T-helper 2 cell treated with Interferon-gamma antibody and Interleukin-4, amounts not matched to agents 5 μg/mL and 100 μg/mL, for 36 hours (primary cell): Measurements from ENCODE around the gene PLA1A.
A peak's percentile ranks its signal among the peaks of the same experiment; 100 is the strongest.
"Not testable (repeated sequence)": the region's sequence is repeated elsewhere in the genome, so short reads cannot be mapped to it uniquely, and the experiment has no call there.

Experiments used
- DNase-seq: peaks from one replicate; pipeline ENCODE4 v3.0.0; 2021; ENCODE audit warnings: low spot score
- H3K27ac Mint-ChIP-seq: one replicate; pipeline ENCODE4 v1.8.0; 2021; ENCODE audit warnings: mild to moderate bottlenecking, mixed read lengths
- H3K27me3 Mint-ChIP-seq: one replicate; pipeline ENCODE4 v1.8.0; 2021; ENCODE audit warnings: low read depth, mixed read lengths
- H3K36me3 Mint-ChIP-seq: one replicate; pipeline ENCODE4 v1.8.0; 2021; ENCODE audit warnings: low read depth, mixed read lengths
- H3K4me1 Mint-ChIP-seq: one replicate; pipeline ENCODE4 v1.8.0; 2021; ENCODE audit warnings: low read depth, mixed read lengths
- H3K4me3 Mint-ChIP-seq: one replicate; pipeline ENCODE4 v1.8.0; 2022; ENCODE audit warnings: mild to moderate bottlenecking, moderate library complexity, mixed read lengths
- H3K9me3 Mint-ChIP-seq: one replicate; pipeline ENCODE4 v1.8.0; 2021; ENCODE audit warnings: mixed read lengths

PLA1A gene

DNA sequence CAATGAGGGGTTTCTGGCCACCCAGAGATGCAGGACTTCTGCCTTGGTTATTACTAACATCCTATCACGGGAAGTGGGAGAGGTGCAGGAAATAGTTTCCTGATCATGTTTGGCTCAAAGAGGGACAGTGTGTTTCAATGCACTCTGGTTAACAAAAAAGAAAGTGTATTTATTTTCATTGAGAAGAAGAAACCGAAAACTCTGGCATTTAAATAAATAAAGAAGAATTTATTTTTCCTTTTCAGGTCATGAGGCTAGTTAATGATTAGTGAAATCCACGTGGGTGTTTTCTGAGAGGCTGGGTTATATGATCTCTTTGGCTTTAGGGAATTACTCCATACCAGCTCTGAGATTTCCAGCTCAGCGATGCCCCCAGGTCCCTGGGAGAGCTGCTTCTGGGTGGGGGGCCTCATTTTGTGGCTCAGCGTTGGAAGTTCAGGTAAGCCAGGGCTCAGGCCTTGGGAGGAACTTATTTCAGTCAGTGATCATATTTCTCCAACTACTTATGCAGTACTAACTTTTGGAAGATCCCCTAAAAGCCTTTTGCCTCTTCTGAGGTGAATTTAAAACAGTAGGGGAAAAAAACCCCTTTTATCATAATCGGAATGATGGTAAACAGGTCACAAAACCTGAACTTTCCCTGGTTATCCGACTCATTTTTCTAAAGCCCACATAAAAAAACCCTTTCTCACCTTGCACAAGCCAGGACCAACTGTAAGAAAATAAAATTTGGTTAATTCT is at the start of gene PLA1A:
TSS of gene PLA1A (plus strand) at position 338 of the 741 bp plus-strand sequence. CDS start at position 367, 29 bp downstream.
- H3K4me1 Mint-ChIP-seq: peaks cover 14% of the 10 kb centered on the region
- H3K9me3 Mint-ChIP-seq: no peaks in the 10 kb centered on the region
- H3K27me3 Mint-ChIP-seq: peaks cover 2% of the 10 kb centered on the region
- no peak within 1 kb of the TSS for H3K27ac Mint-ChIP-seq
- no peak for DNase-seq
- no peaks in the 10 kb centered on the region for H3K36me3 Mint-ChIP-seq
- H3K4me3 Mint-ChIP-seq: no peak within 1 kb of the TSS

- Mint-ChIP-seq H3K36me3 (peaks cover 3% of the 10 kb centered on the region), H3K27ac (no peak overlapping the region), H3K4me1 (peaks cover 5% of the 10 kb centered on the region), H3K9me3 (no peaks in the 10 kb centered on the region), H3K27me3 (no peaks in the 10 kb centered on the region), H3K4me3 (no peak overlapping the region)
- no peak for DNase-seq
Observed at GRCh38 chr3:119548341-119548740, 49.3 kb upstream of the PLA1A start.

DNA sequence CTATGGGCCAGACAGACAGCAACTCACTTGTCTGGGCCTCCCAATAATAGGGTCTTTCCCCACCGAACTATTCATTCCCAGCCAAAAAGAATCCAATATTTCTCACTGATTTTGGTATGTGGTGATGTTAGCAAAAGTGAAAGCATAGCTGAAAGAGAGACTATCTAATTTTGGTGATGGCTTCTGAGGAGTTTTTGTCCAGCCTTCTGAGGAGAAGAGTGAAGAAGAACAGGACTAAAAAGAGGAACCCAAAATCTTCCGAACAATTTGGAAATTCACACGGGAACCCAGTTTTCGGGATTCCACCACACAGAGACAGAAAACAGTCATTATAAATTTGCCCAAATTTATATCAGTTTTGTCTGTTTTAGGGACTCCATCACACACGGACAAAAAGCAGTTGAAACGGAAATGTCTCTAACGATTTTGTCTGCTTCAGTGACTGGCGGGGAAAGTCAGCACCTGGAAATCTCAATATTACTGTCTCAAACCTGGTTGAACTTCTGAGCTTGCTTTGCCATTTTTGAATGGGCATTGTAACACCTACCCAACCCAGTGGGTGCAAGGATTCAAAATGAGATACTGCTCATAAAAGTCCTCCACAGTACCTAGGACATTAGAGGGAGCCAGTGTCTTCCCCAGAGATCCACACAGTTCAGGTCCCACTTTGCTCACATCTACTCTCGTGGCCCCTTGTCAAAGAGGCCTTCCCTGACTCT is 47.3 kb upstream of the PLA1A start:
- Mint-ChIP-seq H3K9me3 (no peaks in the 10 kb centered on the region), H3K36me3 (peaks cover 1% of the 10 kb centered on the region), H3K4me3 (no peak overlapping the region), H3K27me3 (no peaks in the 10 kb centered on the region), H3K4me1 (peaks cover 9% of the 10 kb centered on the region), H3K27ac (peak overlapping the region; percentile 29)
- DNase-seq: no peak

GRCh38 chr3:119551598-119551997 is 46.1 kb upstream of the PLA1A start:
- Mint-ChIP-seq H3K9me3 (no peaks in the 10 kb centered on the region), H3K4me3 (no peak overlapping the region), H3K4me1 (peaks cover 15% of the 10 kb centered on the region), H3K27ac (no peak overlapping the region), H3K36me3 (peaks cover 13% of the 10 kb centered on the region), H3K27me3 (no peaks in the 10 kb centered on the region)
- no peak for DNase-seq

GRCh38 chr3:119552928-119553327 is 44.8 kb upstream of the PLA1A start:
- not testable (repeated sequence) for DNase-seq, H3K4me3 Mint-ChIP-seq, H3K27ac Mint-ChIP-seq, H3K27me3 Mint-ChIP-seq, H3K9me3 Mint-ChIP-seq
- peaks cover 20% of the 10 kb centered on the region for H3K36me3 Mint-ChIP-seq
- H3K4me1 Mint-ChIP-seq: peaks cover 25% of the 10 kb centered on the region

- Mint-ChIP-seq H3K9me3 (no peaks in the 10 kb centered on the region), H3K27ac (no peak overlapping the region), H3K36me3 (peaks cover 20% of the 10 kb centered on the region), H3K4me1 (peaks cover 29% of the 10 kb centered on the region), H3K27me3 (no peaks in the 10 kb centered on the region), H3K4me3 (no peak overlapping the region)
- no peak for DNase-seq
Observed at GRCh38 chr3:119553823-119554415, 43.8 kb upstream of the PLA1A start.

DNA sequence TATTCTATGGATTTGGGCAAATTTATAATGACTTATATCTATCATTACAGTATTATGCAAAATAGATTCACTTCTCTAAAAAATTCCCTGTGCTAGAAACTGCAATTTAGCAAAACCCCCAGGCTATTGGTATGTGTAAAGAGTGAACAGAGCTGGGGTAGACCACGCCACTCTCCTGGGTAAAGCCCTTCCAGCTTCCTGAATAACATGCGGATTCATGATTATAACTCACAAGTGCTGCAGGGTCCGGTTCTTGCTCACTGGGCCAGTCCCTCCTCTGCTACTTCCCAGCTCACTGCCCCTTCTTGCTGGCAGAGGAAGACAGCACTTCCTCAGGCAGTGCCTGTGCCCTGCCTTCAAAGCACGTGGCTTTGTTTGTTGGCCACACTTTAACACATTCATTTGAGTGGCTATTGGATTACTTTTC is 42.4 kb upstream of the PLA1A start:
- Mint-ChIP-seq H3K27ac (peak overlapping the region; percentile 10), H3K9me3 (no peaks in the 10 kb centered on the region), H3K27me3 (no peaks in the 10 kb centered on the region), H3K4me3 (peak overlapping the region; percentile 73), H3K36me3 (peaks cover 20% of the 10 kb centered on the region), H3K4me1 (peaks cover 32% of the 10 kb centered on the region)
- DNase-seq: no peak

GRCh38 chr3:119555929-119556328 is 41.8 kb upstream of the PLA1A start:
- Mint-ChIP-seq H3K4me3 (peak overlapping the region; percentile 73), H3K36me3 (peaks cover 20% of the 10 kb centered on the region), H3K27me3 (no peaks in the 10 kb centered on the region), H3K4me1 (peaks cover 35% of the 10 kb centered on the region), H3K9me3 (no peaks in the 10 kb centered on the region), H3K27ac (no peak overlapping the region)
- DNase-seq: no peak

DNA sequence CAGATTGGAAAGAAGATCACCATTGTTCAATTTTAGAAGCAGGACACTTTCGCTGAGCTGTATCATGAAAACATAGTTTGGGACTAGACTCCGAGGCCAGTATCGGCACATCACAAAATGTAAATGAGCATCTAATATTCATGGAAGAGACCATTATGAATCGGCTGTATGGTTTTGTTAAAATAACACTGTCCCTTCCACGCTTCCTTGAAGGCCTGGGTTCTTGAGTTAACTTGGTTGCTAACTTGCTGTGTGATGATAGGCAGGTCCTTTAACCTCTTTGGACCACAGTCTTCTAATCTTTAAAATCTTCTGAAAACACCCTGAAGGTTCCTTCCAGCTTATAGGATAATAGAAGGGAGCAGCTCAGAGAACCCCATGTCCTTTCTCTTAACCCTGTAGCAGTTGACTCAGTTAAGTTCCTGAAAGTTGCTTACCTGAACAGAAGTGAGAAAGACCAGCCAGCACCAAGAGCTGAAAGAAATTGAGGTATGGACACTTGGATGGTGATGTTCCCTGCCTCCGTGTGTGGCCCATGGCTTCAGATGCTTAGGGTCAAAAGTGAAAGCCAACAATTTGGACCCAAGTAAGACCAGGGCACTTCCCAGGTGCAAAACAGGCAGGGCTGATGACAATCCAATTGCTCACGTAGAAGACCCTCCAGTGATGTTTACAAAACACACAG is 40.4 kb upstream of the PLA1A start:
- Mint-ChIP-seq H3K4me3 (peak overlapping the region; percentile 73), H3K36me3 (peaks cover 20% of the 10 kb centered on the region), H3K27ac (peak overlapping the region; percentile 82), H3K4me1 (peaks cover 30% of the 10 kb centered on the region), H3K9me3 (no peaks in the 10 kb centered on the region), H3K27me3 (no peaks in the 10 kb centered on the region)
- no peak for DNase-seq

- Mint-ChIP-seq H3K4me3 (peak overlapping the region; percentile 73), H3K27me3 (no peaks in the 10 kb centered on the region), H3K4me1 (peaks cover 32% of the 10 kb centered on the region), H3K36me3 (peaks cover 20% of the 10 kb centered on the region), H3K27ac (peak overlapping the region; percentile 82), H3K9me3 (no peaks in the 10 kb centered on the region)
- DNase-seq: peak; percentile 6
Observed at GRCh38 chr3:119557877-119558269, 39.8 kb upstream of the PLA1A start.

DNA sequence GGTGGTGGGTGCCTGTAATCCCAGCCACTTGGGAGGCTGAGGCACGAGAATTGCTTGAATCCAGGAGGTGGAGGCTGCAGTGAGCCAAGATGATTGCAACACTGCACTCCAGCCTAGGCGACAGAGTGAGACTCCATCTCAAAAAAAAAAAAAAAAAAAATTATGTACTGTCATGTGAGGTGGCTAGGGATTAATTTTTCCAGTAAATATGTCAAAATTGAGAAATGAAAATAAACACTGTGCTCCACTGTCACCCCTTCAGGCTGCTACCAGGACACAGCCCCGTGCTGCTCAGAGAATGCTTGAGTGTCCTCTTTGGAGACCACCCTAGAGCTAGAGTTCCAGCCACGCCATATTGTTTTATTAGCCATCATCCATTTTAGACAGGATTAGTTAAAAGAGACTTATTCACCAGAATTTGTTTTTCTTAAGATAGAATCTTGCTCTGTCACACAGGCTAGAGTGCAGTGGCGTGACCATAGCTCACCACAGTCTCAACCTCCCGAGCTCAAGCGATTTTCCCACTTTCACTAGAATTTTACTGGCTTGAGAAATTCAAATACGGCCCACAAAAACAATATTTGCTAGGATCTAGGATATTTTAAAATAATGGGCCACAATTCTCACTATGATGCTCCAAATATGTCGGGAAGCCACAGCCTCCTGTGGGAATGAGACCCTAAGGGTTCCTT is 38.9 kb upstream of the PLA1A start:
- Mint-ChIP-seq H3K36me3 (peaks cover 20% of the 10 kb centered on the region), H3K27ac (peak overlapping the region; percentile 58), H3K4me3 (peak overlapping the region; percentile 73), H3K27me3 (no peaks in the 10 kb centered on the region), H3K9me3 (no peaks in the 10 kb centered on the region), H3K4me1 (peaks cover 33% of the 10 kb centered on the region)
- DNase-seq: no peak

GRCh38 chr3:119559441-119559963 is 38.2 kb upstream of the PLA1A start, which contains the start of gene CD80:
Gene CD80, minus strand, starts transcription at chr3:119559614. Its CDS starts 1,886 bp downstream, at chr3:119557728.
- no peaks in the 10 kb centered on the region for H3K27me3 Mint-ChIP-seq
- H3K4me1 Mint-ChIP-seq: peaks cover 33% of the 10 kb centered on the region
- H3K36me3 Mint-ChIP-seq: peaks cover 20% of the 10 kb centered on the region
- DNase-seq: peak; percentile 69
- H3K9me3 Mint-ChIP-seq: no peaks in the 10 kb centered on the region
- peak within 1 kb of the TSS; percentile 58 for H3K27ac Mint-ChIP-seq
- H3K4me3 Mint-ChIP-seq: peak within 1 kb of the TSS; percentile 73

DNA sequence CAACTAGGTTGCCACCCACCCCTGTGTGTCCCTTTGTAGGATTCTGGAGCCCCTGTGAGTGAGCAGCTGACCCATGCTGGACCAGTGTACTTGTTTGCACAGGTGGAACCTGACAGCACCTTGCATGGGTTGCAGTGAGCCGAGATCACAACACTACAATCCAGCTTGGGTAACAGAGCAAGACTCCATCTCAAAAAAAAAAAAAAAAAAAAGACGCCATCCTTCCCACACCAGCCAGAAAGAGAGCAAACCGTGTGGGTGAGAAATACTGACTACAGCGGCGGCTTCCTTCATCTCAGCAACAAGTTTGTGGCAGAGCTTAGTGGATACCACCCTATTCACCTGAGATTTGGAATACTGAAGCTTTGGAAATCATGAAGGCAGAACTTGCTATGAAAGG is 37.5 kb upstream of the PLA1A start:
- H3K4me3 Mint-ChIP-seq: no peak overlapping the region
- no peaks in the 10 kb centered on the region for H3K27me3 Mint-ChIP-seq
- H3K36me3 Mint-ChIP-seq: peaks cover 20% of the 10 kb centered on the region
- peaks cover 30% of the 10 kb centered on the region for H3K4me1 Mint-ChIP-seq
- peak overlapping the region; percentile 41 for H3K27ac Mint-ChIP-seq
- DNase-seq: no peak
- no peaks in the 10 kb centered on the region for H3K9me3 Mint-ChIP-seq
